ENCODE measurements around the gene ASB18.
"Not testable (repeated sequence)": the region's sequence is repeated elsewhere in the genome, so short reads cannot be mapped to it uniquely, and the experiment has no call there.

ASB18 gene

GRCh38 chr2:236264256-236264655 is at the start of gene ASB18:
Gene ASB18 (minus strand): TSS chr2:236264406. CDS start chr2:236264345, 61 bp downstream.
- no peak for DNase-seq (ENCODE audit: low read depth in 4 of 4, low spot score in 1 of 4)

- DNase-seq (ENCODE audit: low read depth in 4 of 4, low spot score in 1 of 4), result no peak
Measured at GRCh38 chr2:236311286-236311685, 47.1 kb upstream of the ASB18 start.

- DNase-seq (ENCODE audit: low read depth in 4 of 4, low spot score in 1 of 4), result no peak
Measured at GRCh38 chr2:236309669-236310029, 45.4 kb upstream of the ASB18 start.

GRCh38 chr2:236308855-236309668 is 44.9 kb upstream of the ASB18 start:
- DNase-seq (ENCODE audit: low read depth in 4 of 4, low spot score in 1 of 4), result no peak

DNA sequence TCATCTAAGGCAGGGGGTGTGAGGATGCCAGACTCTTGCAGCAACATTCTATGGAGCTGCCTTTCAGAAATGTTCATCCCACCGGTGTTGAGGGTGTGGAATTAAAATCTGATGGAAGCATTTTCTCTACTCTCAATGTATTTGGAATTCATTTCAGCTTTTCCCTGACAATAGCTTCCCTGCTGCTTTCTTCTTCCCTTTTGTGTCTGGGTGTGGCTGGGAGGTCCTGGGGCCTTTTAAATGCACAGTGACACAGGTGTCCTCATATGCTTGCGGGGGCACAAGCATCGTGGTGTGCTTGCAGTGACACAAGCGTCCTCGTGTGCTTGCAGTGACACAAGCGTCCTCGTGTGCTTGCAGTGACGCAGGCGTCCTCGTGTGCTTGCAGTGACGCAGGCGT is 43.4 kb upstream of the ASB18 start:
- DNase-seq (ENCODE audit: low read depth in 4 of 4, low spot score in 1 of 4), result no peak

DNA sequence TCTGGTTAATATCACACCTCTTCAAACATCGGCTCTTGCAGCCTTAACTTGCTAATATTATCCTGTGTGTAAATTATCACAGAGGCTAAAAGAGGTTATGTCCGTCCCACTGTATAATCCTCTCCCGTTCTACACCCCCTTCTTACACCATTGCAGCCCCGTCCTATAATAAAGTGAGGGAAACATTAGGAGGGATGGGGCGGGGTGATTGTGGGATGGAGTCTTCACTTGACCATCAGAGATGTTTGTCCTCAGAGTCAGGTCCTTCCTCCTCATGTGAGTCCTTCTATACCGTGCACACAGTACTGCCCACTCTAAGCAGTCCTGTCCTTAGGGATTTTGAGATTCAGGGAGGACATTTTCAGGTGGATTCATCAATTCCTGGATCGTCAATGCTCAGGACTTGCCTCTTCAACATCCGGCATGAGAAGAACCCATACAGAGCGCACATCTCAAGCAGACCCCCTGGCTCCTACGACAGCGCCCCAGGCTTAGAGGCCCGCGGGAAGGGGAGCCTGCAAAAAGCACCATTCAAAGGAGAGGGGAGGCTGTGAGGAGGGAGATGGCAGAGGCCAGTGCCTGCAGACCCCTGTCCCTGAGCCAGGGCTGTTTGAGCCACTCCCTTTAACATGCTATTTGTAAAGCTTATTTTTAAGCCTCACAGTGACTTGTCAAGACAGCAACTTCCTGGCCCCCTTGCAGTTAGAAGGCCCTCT is 42.8 kb upstream of the ASB18 start:
- DNase-seq (ENCODE audit: low read depth in 4 of 4, low spot score in 1 of 4), result no peak

GRCh38 chr2:236305964-236306605 is 41.9 kb upstream of the ASB18 start:
- DNase-seq (ENCODE audit: low read depth in 4 of 4, low spot score in 1 of 4), result no peak

DNA sequence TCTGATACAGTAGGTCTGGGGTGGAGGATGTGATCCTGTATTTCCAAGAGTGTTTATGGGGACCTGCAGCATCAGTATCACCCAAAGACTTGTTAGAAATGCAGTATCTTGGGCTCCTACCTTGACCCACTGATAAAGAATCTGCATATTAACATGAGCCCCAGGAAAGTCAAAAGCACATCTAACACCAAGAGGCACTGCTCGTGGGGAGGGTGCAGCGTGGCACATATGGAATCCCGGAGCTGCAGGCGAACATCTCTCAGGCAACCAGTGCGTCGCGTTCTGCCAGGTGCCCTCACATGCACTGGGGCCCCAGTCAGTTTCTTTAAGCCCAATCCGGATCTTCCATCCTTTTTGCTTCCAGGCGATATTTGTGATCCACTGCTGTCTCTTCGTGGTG is 41.3 kb upstream of the ASB18 start:
- DNase-seq (ENCODE audit: low read depth in 4 of 4, low spot score in 1 of 4), result no peak

DNA sequence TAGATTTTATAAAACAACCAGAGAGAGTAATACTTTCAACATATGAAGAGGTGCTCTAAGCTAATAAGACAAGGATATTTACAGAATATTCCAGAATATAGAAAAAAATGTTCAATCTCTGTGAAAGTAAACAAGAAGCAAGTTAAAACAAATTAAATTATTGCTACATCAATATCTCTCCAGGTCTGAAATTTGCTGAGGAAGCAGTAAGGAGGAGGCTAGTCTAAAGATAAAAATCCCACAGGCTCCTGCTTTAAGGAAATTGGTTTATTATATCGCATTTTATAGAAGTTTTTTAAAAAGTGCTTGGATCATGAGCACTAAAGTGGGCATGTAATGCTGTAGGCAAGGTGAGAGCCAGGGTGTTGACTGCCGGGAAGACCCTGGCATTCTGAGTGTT is 39.7 kb upstream of the ASB18 start:
- no peak for DNase-seq (ENCODE audit: low read depth in 4 of 4, low spot score in 1 of 4)

- DNase-seq (ENCODE audit: low read depth in 4 of 4, low spot score in 1 of 4), result no peak
Measured at GRCh38 chr2:236302555-236302954, 38.3 kb upstream of the ASB18 start.

- no peak for DNase-seq (ENCODE audit: low read depth in 4 of 4, low spot score in 1 of 4)
Measured at GRCh38 chr2:236298924-236299475, 34.8 kb upstream of the ASB18 start.

GRCh38 chr2:236295481-236295880 is 31.3 kb upstream of the ASB18 start:
- DNase-seq (ENCODE audit: low read depth in 4 of 4, low spot score in 1 of 4), result no peak

DNA sequence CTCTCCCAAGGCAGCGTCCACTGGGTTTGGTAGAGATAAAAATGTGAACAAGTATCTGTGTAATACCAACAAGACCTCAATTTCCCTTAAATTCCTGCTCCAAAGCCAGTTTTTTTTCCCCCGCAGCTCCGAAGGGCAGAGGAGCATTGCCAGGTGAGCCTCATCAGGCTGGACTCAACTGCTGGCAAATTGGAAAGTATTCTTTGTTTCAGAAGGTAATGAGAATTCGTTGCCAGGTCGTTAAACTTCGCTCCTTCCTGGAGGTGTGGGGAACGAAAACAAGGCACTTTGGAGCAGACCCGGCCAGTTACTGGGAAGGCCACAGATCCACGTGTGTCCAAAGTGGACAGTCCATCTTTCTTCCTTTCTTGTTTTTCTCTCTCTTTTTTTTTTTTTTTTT is 30.4 kb upstream of the ASB18 start:
- no peak for DNase-seq (ENCODE audit: low read depth in 4 of 4, low spot score in 1 of 4)

GRCh38 chr2:236293241-236293810 is 29.1 kb upstream of the ASB18 start:
- DNase-seq (ENCODE audit: low read depth in 4 of 4, low spot score in 1 of 4), result no peak

DNA sequence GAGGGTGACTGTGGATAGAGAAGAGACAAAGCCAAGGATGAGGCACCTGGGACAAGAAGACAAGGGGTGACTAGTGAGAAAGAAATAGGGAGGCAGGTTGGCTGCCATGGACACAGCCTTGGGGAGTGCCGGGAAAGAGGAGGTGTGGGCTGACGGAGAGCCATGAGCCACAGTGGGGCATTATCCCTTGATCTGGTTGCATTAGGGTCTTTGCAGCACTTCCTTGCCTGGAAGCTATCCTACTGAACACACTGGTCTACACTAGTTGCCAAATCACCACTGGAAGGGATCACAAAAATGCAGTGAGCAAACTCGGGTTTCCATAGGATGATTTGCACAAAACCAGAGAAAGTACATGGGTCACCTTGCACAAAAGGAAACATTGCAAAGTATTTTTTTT is 27.7 kb upstream of the ASB18 start:
- DNase-seq (ENCODE audit: low read depth in 4 of 4, low spot score in 1 of 4), result no peak

DNA sequence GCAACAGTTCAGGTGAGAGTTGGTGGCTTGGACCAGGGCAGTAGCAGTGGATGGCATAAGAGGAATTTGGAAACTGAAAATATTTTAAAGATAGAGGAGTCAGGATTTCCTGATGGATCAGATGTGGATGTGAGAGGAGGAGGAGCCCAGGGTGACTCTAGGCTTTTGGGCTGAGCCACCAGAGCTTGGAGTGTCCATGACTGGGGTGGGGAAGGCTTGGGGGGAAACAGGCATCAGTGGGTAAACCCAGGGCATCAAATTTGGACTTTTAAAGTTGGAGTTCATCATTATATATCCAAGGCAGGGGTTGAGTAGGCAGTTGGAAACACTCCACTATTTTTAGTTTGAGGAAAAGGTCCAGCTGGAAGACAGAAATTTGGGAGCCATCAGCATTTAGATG is 27.3 kb upstream of the ASB18 start:
- no peak for DNase-seq (ENCODE audit: low read depth in 4 of 4, low spot score in 1 of 4)

DNA sequence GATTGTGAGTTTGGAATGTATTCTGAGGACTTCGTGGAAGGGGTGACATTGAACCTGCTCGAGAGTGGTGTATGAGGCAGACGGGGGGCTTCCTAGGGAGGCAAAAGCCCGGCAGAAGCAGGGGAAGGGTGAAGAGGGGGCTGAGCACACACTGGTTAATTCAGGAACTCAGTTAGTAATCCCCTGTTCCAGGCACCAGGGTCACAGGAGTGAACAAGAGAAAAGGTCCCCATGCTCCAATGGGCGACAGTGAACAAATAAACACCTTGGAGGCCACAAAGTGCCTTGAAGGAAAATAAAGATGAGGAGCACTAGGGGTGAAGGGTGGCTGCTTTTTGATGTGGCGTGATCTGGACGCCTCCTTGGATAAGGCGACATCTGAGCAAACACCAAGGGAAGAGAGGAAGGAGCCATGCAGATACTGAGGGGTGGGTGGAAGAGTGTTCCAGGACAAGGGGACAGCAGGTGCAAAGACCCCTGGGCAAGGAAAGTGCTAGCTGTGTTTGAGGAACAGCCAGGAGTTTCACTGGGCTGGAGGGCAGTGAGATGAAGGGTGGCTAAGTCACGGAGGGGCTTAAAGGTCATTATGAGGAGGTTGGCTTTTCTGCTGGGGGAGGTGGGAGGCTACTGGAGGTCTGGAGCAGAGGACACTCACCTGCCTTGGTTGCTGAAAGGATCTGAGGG is 26.7 kb upstream of the ASB18 start:
- no peak for DNase-seq (ENCODE audit: low read depth in 4 of 4, low spot score in 1 of 4)

DNA sequence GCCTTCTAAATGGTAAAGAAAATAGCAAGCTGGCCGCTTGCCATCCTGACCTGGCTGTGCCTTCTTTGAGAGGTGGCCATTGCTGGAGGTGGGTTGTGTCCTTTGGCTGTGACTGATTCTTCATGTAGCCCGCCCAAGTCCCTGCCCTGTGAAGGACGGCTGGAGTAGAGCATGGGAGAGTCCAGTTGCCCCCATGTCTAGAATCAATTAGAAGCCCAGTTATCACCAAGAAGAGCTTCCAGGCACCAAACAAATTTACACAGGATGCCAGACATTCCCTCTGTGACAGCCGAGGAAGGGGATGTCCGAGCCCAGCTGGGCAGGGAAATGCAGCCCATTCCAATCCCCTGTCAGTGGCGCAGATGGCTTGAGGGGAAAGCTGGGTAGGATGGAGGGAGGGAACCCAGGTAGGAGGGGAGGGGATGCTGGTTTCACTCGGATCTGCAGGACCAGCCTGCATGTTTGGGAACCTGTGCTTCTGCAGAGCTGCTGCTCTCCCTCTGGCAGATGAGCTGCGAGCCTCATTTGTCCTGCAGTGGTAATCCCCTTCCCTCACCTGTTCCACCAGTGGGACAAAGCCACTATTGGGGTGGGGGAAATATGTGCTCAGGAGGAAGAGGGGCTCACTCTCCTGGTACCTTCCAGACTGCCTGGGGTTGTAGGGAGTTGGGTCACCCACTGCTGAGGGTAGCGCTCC is 25.7 kb upstream of the ASB18 start:
- no peak for DNase-seq (ENCODE audit: low read depth in 4 of 4, low spot score in 1 of 4)

- not testable (repeated sequence) for DNase-seq (ENCODE audit: low read depth in 4 of 4, low spot score in 1 of 4)
Measured at GRCh38 chr2:236288373-236288772, 24.2 kb upstream of the ASB18 start.

GRCh38 chr2:236287656-236288055 is 23.4 kb upstream of the ASB18 start:
- DNase-seq (ENCODE audit: low read depth in 4 of 4, low spot score in 1 of 4), result no peak
